Measurements from ENCODE around the gene WDR59. TPM values are rescaled to one million over a fixed set of nuclear protein-coding genes. Genes with fewer than 3 reads are reported as not detected.
"Not testable (repeated sequence)": the region's sequence is repeated elsewhere in the genome, so short reads cannot be mapped to it uniquely, and the experiment has no call there.

The WDR59 gene
- total and polyA plus RNA-seq, 2 experiments from 2014 or later, result 38.7 to 54.5 TPM

GRCh38 chr16:74843381-74844035 lies 141.4 kb downstream of the WDR59 start:
- H3K36me3 ChIP-seq (ENCODE audit: insufficient read depth); H3K4me3 ChIP-seq; H3K27ac ChIP-seq (ENCODE audit: low read depth); H3K4me1 Mint-ChIP-seq; H3K9me2 ChIP-seq (ENCODE audit: insufficient read depth); H3F3A ChIP-seq (replicated peaks; ENCODE audit: low read depth); H3K4me2 ChIP-seq; H3K79me2 ChIP-seq (replicated peaks; ENCODE audit: insufficient read depth); H3K27me3 ChIP-seq (ENCODE audit: insufficient read depth); H3K4me1 ChIP-seq (ENCODE audit: insufficient read depth); H3K36me3 Mint-ChIP-seq (ENCODE audit: low read depth); H3K27me3 Mint-ChIP-seq (ENCODE audit: insufficient read depth, low read depth, poor library complexity); H3K4me3 Mint-ChIP-seq; H4K20me1 ChIP-seq (replicated peaks; ENCODE audit: insufficient read depth); H3K9me3 Mint-ChIP-seq; H2AFZ ChIP-seq; DNase-seq (ENCODE audit: low spot score): not testable (repeated sequence)
- peak; percentile 51 for ATAC-seq
- H3K27ac Mint-ChIP-seq, result peak overlapping the region; percentile 80

GRCh38 chr16:74842413-74842812 lies 142.5 kb downstream of the WDR59 start:
- peaks cover 5% of the 10 kb centered on the region; the same call in 1 of the 2 replicates for H3F3A ChIP-seq (replicated peaks; ENCODE audit: low read depth)
- H3K27me3 ChIP-seq (ENCODE audit: insufficient read depth), result no peaks in the 10 kb centered on the region
- TF ChIP-seq EZH2 (IDR thresholded peaks at IDR 0.05; ENCODE audit: low read depth, unreplicated experiment), result no peak
- TF ChIP-seq POLR2AphosphoS5 (IDR thresholded peaks at IDR 0.05; ENCODE audit: low read depth), result no peak
- no peak for TF ChIP-seq ZNF331 (CRISPR knock-in tag; IDR thresholded peaks at IDR 0.05; ENCODE audit: low read depth)
- no peak for TF ChIP-seq CTCF (conservative IDR thresholded peaks at IDR 0.05; ENCODE audit: low read depth in 2 of 2)
- no peak for TF ChIP-seq EZH2phosphoT487 (IDR thresholded peaks at IDR 0.05; ENCODE audit: unreplicated experiment)
- no peak for TF ChIP-seq JUNB (IDR thresholded peaks at IDR 0.05; ENCODE audit: unreplicated experiment)
- TF ChIP-seq CREB1 (CRISPR knock-in tag; IDR thresholded peaks at IDR 0.05; ENCODE audit: low read depth), result no peak
- TF ChIP-seq REST (IDR thresholded peaks at IDR 0.05; ENCODE audit: unreplicated experiment), result no peak
- no peak for TF ChIP-seq ZNF114 (CRISPR knock-in tag; IDR thresholded peaks at IDR 0.05)
- no peak for TF ChIP-seq ZNF462 (CRISPR knock-in tag; IDR thresholded peaks at IDR 0.05)
- no peak for TF ChIP-seq STAT1 (IDR thresholded peaks at IDR 0.05; ENCODE audit: unreplicated experiment)
- no peaks in the 10 kb centered on the region for H3K9me3 Mint-ChIP-seq
- peaks cover 11% of the 10 kb centered on the region for H3K4me1 ChIP-seq (ENCODE audit: insufficient read depth)
- no peaks in the 10 kb centered on the region for H3K79me2 ChIP-seq (replicated peaks; ENCODE audit: insufficient read depth)
- H3K27me3 Mint-ChIP-seq (ENCODE audit: insufficient read depth, low read depth, poor library complexity), result peaks cover 2% of the 10 kb centered on the region
- H3K4me3 Mint-ChIP-seq, result no peak overlapping the region
- peaks cover 6% of the 10 kb centered on the region for H3K4me1 Mint-ChIP-seq
- DNase-seq (ENCODE audit: low spot score) (no peak), ATAC-seq (peak; percentile 34; the same call in 1 of the 3 replicates)
- H2AFZ ChIP-seq, result no peak overlapping the region
- H3K4me3 ChIP-seq, result no peak overlapping the region
- H3K36me3 ChIP-seq (ENCODE audit: insufficient read depth), result no peaks in the 10 kb centered on the region
- no peak overlapping the region for H3K27ac ChIP-seq (ENCODE audit: low read depth)
- no peaks in the 10 kb centered on the region for H3K36me3 Mint-ChIP-seq (ENCODE audit: low read depth)
- H3K27ac Mint-ChIP-seq, result no peak overlapping the region
- no peak overlapping the region for H3K4me2 ChIP-seq
- no peaks in the 10 kb centered on the region for H4K20me1 ChIP-seq (replicated peaks; ENCODE audit: insufficient read depth)
- no peaks in the 10 kb centered on the region for H3K9me2 ChIP-seq (ENCODE audit: insufficient read depth)
